ENCODE data around the gene TSC22D4. TPM values are rescaled to one million over a fixed set of nuclear protein-coding genes. Genes with fewer than 3 reads are reported as not detected.
"Not testable (repeated sequence)": the region's sequence is repeated elsewhere in the genome, so short reads cannot be mapped to it uniquely, and the experiment has no call there.

TSC22D4 gene
- polyA plus RNA-seq, 1 donor from 2014 or later = 2.1 TPM

DNA sequence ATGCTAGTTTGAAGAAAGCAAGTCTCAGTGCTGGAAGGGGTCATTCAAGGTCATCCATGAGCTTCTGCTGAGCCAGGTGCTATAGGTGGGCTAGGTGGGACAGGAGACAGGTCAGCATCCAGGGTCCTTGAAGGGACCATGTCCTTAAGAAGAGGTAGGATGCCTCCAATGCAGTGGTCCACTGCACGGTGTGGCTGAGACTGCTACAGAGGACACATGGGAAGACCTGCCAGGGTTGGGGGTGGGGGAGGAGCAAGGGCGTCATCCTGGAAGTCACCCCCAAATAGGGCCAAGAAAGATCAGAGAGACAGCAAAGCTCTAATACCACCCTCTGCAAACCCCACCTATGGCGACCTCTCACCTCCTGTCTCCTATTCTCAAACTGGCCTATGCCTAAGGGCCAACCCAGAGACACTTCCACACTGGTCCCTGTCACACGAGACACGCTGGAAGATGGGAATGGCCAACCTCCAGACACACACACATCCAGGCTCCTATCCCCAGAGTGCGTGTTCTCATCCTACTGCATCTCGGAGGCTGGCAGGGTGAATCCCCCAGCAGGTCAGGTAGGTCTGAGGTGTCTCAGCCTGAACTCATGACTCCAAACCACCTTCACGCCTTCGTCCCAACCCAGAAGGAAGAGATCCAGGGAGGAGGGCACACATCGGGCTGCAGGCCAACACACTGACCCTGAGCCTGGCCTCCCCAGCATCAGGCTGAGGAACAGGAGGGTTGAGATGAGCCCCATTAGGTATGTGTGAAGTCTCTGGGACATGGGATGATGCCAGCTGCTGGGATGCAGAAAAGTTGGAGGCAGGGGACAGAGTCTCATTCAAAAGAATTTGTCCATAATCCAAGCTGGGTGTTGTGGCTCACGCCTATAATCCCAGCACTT is 37.1 kb downstream of the TSC22D4 start:
- Histone ChIP-seq H3K27ac (ENCODE audit: low read length) (no peak overlapping the region), H3K4me2 (ENCODE audit: low read length) (no peak overlapping the region), H3F3A (ENCODE audit: insufficient read depth, low read length, poor library complexity, severe bottlenecking) (no peaks in the 10 kb centered on the region), H2AFZ (ENCODE audit: low read depth, low read length) (no peak overlapping the region), H3K9me3 (ENCODE audit: low read length) (no peaks in the 10 kb centered on the region), H3K36me3 (ENCODE audit: insufficient read depth, low read length) (no peaks in the 10 kb centered on the region), H3K9me2 (ENCODE audit: insufficient read depth, low read length) (no peaks in the 10 kb centered on the region), H4K20me1 (ENCODE audit: insufficient read depth) (no peaks in the 10 kb centered on the region), H3K4me3 (ENCODE audit: low read length) (no peak overlapping the region), H3K79me2 (replicated peaks; ENCODE audit: insufficient read depth, low read length) (no peaks in the 10 kb centered on the region), H3K27me3 (ENCODE audit: insufficient read depth, low read depth, low read length) (no peaks in the 10 kb centered on the region), H3K9ac (ENCODE audit: low read length) (no peak overlapping the region)
- TF ChIP-seq CTCF (IDR thresholded peaks at IDR 0.05; ENCODE audit: poor library complexity, severe bottlenecking) (no peak), EP300 (conservative IDR thresholded peaks at IDR 0.05; ENCODE audit: poor library complexity, severe bottlenecking) (no peak), REST (IDR thresholded peaks at IDR 0.05; ENCODE audit: borderline replicate concordance) (no peak), EZH2 (IDR thresholded peaks at IDR 0.05; ENCODE audit: borderline replicate concordance, insufficient read depth, low read length, poor library complexity, severe bottlenecking) (no peak), POLR2AphosphoS5 (IDR thresholded peaks at IDR 0.05) (no peak), RAD21 (conservative IDR thresholded peaks at IDR 0.05) (no peak), TAF1 (IDR thresholded peaks at IDR 0.05; ENCODE audit: low read depth) (no peak), SMC3 (conservative IDR thresholded peaks at IDR 0.05; ENCODE audit: poor library complexity) (no peak), MXI1 (conservative IDR thresholded peaks at IDR 0.05; ENCODE audit: poor library complexity, severe bottlenecking) (no peak)

DNA sequence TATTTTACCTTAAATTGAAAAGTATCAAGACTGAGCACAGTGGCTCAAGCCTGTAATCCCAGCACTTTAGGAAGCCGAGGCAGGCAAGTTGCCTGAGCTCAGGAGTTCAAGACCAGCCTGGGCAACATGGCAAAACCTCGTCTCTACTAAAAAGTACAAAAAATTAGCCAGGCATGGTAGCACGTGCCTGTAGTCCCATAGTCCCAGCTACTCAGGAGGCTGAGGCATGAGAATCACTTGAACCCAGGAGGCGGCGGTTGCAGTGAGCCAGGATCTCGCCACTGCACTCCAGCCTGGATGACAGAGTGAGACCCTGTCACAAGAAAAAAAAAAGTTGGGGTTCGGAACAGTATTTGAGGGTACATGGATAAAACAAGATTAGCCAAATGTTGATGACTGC is 39.8 kb downstream of the TSC22D4 start:
- not testable (repeated sequence) for H3K27me3 ChIP-seq (ENCODE audit: insufficient read depth, low read depth, low read length); H3K36me3 ChIP-seq (ENCODE audit: insufficient read depth, low read length); H4K20me1 ChIP-seq (ENCODE audit: insufficient read depth); H3K4me2 ChIP-seq (ENCODE audit: low read length); H3K9ac ChIP-seq (ENCODE audit: low read length); H3F3A ChIP-seq (ENCODE audit: insufficient read depth, low read length, poor library complexity, severe bottlenecking); H3K4me3 ChIP-seq (ENCODE audit: low read length); H3K9me3 ChIP-seq (ENCODE audit: low read length); H2AFZ ChIP-seq (ENCODE audit: low read depth, low read length); H3K79me2 ChIP-seq (replicated peaks; ENCODE audit: insufficient read depth, low read length); H3K27ac ChIP-seq (ENCODE audit: low read length); H3K9me2 ChIP-seq (ENCODE audit: insufficient read depth, low read length)

DNA sequence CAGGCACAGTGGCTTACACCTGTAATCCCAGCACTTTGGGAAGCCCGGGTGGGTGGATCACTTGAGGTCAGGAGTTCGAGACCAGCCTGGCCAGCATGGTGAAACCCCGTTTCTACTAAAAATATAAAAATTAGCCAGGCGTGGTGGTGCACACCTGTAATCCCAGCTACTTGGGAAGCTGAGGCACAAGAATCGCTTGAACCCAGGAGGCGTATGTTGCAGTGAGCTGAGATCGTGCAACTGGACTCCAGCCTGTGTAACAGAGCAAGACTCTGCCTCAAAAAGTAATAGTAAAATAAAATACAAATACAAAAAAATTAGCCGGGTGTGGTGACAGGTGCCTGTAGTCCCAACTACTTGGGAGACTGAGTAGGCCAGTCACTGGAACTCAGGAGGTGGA is 40.3 kb downstream of the TSC22D4 start:
- H3K27me3 ChIP-seq (ENCODE audit: insufficient read depth, low read depth, low read length); H3K36me3 ChIP-seq (ENCODE audit: insufficient read depth, low read length); H4K20me1 ChIP-seq (ENCODE audit: insufficient read depth); H3K9ac ChIP-seq (ENCODE audit: low read length); H3F3A ChIP-seq (ENCODE audit: insufficient read depth, low read length, poor library complexity, severe bottlenecking); H3K9me3 ChIP-seq (ENCODE audit: low read length); H3K27ac ChIP-seq (ENCODE audit: low read length); H2AFZ ChIP-seq (ENCODE audit: low read depth, low read length); H3K9me2 ChIP-seq (ENCODE audit: insufficient read depth, low read length); H3K79me2 ChIP-seq (replicated peaks; ENCODE audit: insufficient read depth, low read length); H3K4me2 ChIP-seq (ENCODE audit: low read length); H3K4me3 ChIP-seq (ENCODE audit: low read length): not testable (repeated sequence)
